Fibroblast of mammary gland (primary cell): ENCODE results near the gene CADM1.

Experiments
- DNase-seq: peaks from one replicate; pipeline ENCODE4 v3.0.0-alpha.2; 2010; ENCODE audit warnings: low read depth
- H3K4me3 ChIP-seq: 2 replicates; pipeline ENCODE4 v1.5.1; 2011; ENCODE audit warnings: low read depth, mild to moderate bottlenecking, low read length, moderate library complexity; ENCODE audit not compliant: control insufficient read depth
- TF ChIP-seq, protein P1 (sequence below): conservative IDR thresholded peaks from 2 replicates; pipeline ENCODE4 v1.5.1; 2011; ENCODE audit warnings: low read depth, low read length, inconsistent platforms; ENCODE audit not compliant: control insufficient read depth, insufficient read depth

Gene CADM1

DNA sequence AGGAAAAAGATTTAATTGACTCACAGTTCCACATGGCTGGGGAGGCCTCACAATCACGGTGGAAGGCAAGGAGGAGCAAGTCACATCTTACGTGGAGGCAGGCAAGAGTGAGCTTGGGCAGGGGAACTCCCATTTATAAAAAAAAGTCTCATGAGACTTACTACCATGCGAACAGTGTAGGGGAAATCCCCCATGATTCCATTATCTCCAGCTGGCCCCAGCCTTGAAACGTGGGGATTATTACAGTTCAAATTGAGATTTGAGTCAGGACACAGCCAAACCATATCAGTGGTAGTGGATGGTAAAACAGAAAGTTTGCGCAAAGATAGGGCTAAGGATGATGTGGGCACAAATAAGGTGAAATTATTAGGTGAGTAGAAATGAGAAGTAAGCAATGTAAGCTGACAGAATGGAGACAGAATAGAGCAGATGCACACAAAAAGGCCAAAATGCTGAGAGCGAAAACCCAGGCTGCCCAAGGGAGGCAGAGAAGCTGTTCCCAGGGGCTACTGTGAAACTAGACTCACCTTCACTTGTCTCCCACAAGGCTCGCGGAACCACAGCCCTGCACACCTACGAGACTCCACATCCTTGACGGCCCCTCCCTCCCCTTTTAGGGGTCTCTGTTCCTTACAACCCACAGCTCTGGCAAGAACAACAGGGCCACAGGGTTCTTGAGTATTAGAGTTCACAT is 377.6 kb downstream of the CADM1 start:
- no peak for DNase-seq
- TF ChIP-seq, protein P1, sequence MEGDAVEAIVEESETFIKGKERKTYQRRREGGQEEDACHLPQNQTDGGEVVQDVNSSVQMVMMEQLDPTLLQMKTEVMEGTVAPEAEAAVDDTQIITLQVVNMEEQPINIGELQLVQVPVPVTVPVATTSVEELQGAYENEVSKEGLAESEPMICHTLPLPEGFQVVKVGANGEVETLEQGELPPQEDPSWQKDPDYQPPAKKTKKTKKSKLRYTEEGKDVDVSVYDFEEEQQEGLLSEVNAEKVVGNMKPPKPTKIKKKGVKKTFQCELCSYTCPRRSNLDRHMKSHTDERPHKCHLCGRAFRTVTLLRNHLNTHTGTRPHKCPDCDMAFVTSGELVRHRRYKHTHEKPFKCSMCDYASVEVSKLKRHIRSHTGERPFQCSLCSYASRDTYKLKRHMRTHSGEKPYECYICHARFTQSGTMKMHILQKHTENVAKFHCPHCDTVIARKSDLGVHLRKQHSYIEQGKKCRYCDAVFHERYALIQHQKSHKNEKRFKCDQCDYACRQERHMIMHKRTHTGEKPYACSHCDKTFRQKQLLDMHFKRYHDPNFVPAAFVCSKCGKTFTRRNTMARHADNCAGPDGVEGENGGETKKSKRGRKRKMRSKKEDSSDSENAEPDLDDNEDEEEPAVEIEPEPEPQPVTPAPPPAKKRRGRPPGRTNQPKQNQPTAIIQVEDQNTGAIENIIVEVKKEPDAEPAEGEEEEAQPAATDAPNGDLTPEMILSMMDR: no peak
- no peak overlapping the region for H3K4me3 ChIP-seq

DNA sequence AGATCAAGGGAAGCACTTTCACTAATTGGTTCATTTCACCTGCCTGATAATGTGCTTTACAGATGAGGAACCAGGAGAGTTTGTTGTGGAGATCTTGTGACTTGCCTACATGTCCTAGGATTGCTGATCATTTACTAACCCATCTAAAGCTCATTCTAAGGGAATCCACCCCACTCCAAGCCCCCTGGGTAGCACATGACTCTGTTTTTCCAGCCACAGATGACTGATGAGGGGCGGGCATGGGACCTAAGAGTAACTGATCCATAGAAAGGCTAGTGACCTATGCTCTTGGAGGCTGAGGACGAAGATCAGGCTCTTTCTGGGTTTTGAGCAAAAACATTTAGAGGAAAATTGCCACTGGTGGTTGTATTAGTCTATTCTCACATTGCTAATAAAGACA is 378.1 kb downstream of the CADM1 start:
- TF ChIP-seq, protein P1: no peak
- H3K4me3 ChIP-seq: no peak overlapping the region
- no peak for DNase-seq

DNA sequence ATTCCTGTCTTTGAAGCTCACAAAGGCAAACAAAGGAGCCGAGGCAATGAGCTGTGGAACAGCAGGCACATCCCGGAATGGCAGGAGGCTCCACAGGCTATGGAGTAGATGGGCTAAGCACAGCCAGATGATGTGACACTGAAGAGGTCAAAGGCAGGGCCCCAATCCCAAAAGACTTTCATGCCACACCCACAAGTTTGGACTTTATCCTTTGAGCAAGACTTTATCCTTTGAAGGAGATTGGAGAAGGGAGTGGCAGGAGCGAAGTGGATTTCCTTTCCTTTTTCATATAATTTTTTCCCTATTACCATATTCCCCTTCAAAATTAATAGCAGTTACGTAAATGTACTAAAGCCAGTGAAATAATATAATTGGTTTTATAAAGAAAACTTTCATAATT is 379.4 kb downstream of the CADM1 start:
- no peak overlapping the region for H3K4me3 ChIP-seq
- TF ChIP-seq, protein P1: no peak
- DNase-seq: no peak

DNA sequence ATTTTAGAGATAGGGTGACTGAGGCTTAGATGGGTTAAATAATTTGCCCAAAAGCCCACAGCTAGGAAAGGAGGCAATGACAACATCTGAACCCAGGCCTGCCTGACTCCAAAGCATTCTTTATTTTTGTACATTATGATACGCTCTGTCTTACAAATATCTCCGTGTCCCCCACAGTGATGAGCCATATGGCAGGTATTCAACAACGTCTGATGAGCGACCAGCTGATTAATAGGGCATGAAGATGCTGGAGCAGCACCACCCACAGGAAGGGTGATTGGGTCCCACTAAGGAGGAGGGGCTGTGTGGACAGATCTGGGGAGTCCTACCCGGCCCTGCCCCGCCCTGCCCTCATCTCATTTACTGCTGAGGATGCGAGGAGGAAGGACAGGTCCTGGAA is 380.6 kb downstream of the CADM1 start:
- H3K4me3 ChIP-seq: no peak overlapping the region
- TF ChIP-seq, protein P1: no peak
- DNase-seq: no peak

DNA sequence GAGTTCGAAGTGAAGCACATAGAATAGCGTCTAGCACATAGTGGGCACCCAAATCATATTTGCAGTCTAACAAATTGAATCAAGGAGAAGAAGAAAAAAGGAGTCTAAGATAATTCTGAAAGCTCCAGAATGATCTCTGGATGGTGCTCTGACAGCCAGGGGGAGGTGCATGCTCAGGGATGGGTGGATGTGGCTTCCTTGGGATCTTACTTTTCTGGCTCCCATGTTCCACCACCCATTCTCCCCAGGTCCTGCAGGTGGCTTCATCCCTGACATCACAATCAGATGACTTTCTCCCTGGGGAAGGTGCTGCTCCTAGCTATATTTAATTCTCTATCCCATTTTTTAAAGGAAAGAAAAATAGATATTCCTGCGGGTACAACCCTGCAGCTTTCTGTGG is 381.9 kb downstream of the CADM1 start:
- no peak for DNase-seq
- H3K4me3 ChIP-seq: no peak overlapping the region
- TF ChIP-seq, protein P1: no peak
